SK-N-SH treated with all-trans-retinoic acid at 6 μM for 48 hours (cell line): ENCODE measurements around the gene PLXNA4.

Experiments used
- BACH2 ChIP-seq: fragments of 250-450 bp; sonication (Bioruptor Pico); IDR thresholded peaks from 2 replicates; pipeline ENCODE4 v1.9.0; 2021; ENCODE audit warnings: mild to moderate bottlenecking, borderline replicate concordance
- CREB5 ChIP-seq: fragments of 250-450 bp; sonication (Bioruptor Pico); IDR thresholded peaks from 2 replicates; pipeline ENCODE4 v1.5.1; 2020; ENCODE audit warnings: low read depth, mild to moderate bottlenecking, moderate library complexity
- CSDC2 ChIP-seq: fragments of 250-450 bp; sonication (Bioruptor Pico); IDR thresholded peaks from 2 replicates; pipeline ENCODE4 v1.5.0; 2020; ENCODE audit warnings: mild to moderate bottlenecking, moderate library complexity
- ISL1 ChIP-seq: fragments of 250-450 bp; sonication (Bioruptor Pico); IDR thresholded peaks from 2 replicates; pipeline ENCODE4 v2.1.2; 2022; ENCODE audit warnings: mild to moderate bottlenecking, moderate library complexity
- PATZ1 ChIP-seq: fragments of 250-450 bp; sonication (Bioruptor Pico); IDR thresholded peaks from 2 replicates; pipeline ENCODE4 v1.8.0; 2020; ENCODE audit warnings: mild to moderate bottlenecking, moderate library complexity, borderline replicate concordance
- TCF4 ChIP-seq: fragments of 250-450 bp; sonication (Bioruptor Pico); IDR thresholded peaks from 2 replicates; pipeline ENCODE4 v1.8.0; 2021; ENCODE audit warnings: mild to moderate bottlenecking, moderate library complexity, borderline replicate concordance

GRCh38 chr7:132189881-132190280 is 386.4 kb downstream of the PLXNA4 start:
- TF ChIP-seq BACH2 (CRISPR knock-in tag) = no peak
- TF ChIP-seq TCF4 (CRISPR knock-in tag) = no peak
- no peak for TF ChIP-seq PATZ1 (CRISPR knock-in tag)
- TF ChIP-seq ISL1 = no peak
- no peak for TF ChIP-seq CREB5
- no peak for TF ChIP-seq CSDC2 (CRISPR knock-in tag)
